ENCODE results near the gene C10orf71.

C10orf71 gene

GRCh38 chr10:49369216-49370162, 70.5 kb downstream of the C10orf71 start:
- no peaks in the 10 kb centered on the region for H3K36me3 Mint-ChIP-seq (ENCODE audit: low read depth)
- H3K4me1 Mint-ChIP-seq (ENCODE audit: low read depth), result no peaks in the 10 kb centered on the region
- H3K27me3 Mint-ChIP-seq, result peaks cover 17% of the 10 kb centered on the region
- H3K27ac Mint-ChIP-seq, result no peak overlapping the region
- H3K9me3 Mint-ChIP-seq, result no peaks in the 10 kb centered on the region
- no peak overlapping the region for H3K4me3 Mint-ChIP-seq

- no peak overlapping the region for H3K27ac Mint-ChIP-seq
- H3K36me3 Mint-ChIP-seq (ENCODE audit: low read depth), result no peaks in the 10 kb centered on the region
- no peak overlapping the region for H3K4me3 Mint-ChIP-seq
- no peaks in the 10 kb centered on the region for H3K4me1 Mint-ChIP-seq (ENCODE audit: low read depth)
- peaks cover 17% of the 10 kb centered on the region for H3K27me3 Mint-ChIP-seq
- no peaks in the 10 kb centered on the region for H3K9me3 Mint-ChIP-seq
Measured at GRCh38 chr10:49370326-49371100, 71.5 kb downstream of the C10orf71 start.

- Mint-ChIP-seq H3K4me3 (no peak overlapping the region), H3K4me1 (ENCODE audit: low read depth) (no peaks in the 10 kb centered on the region), H3K36me3 (ENCODE audit: low read depth) (no peaks in the 10 kb centered on the region), H3K27ac (no peak overlapping the region), H3K27me3 (peaks cover 17% of the 10 kb centered on the region), H3K9me3 (no peaks in the 10 kb centered on the region)
Measured at GRCh38 chr10:49371967-49372366, 73.0 kb downstream of the C10orf71 start.

- H3K27me3 Mint-ChIP-seq, result peaks cover 17% of the 10 kb centered on the region
- H3K36me3 Mint-ChIP-seq (ENCODE audit: low read depth), result no peaks in the 10 kb centered on the region
- no peak overlapping the region for H3K27ac Mint-ChIP-seq
Measured at GRCh38 chr10:49373361-49373760, 74.4 kb downstream of the C10orf71 start.

GRCh38 chr10:49374740-49375139, 75.8 kb downstream of the C10orf71 start:
- Mint-ChIP-seq H3K9me3 (no peaks in the 10 kb centered on the region), H3K27me3 (peaks cover 17% of the 10 kb centered on the region), H3K36me3 (ENCODE audit: low read depth) (no peaks in the 10 kb centered on the region), H3K27ac (no peak overlapping the region), H3K4me1 (ENCODE audit: low read depth) (no peaks in the 10 kb centered on the region), H3K4me3 (no peak overlapping the region)

More at GRCh38 chr10:49373361-49373760, 74.4 kb downstream of the C10orf71 start:
- Mint-ChIP-seq H3K9me3 (no peaks in the 10 kb centered on the region), H3K4me3 (no peak overlapping the region), H3K4me1 (ENCODE audit: low read depth) (no peaks in the 10 kb centered on the region)

GRCh38 chr10:49375611-49376010, 76.6 kb downstream of the C10orf71 start:
- Mint-ChIP-seq H3K27me3 (peaks cover 17% of the 10 kb centered on the region), H3K9me3 (no peaks in the 10 kb centered on the region), H3K27ac (no peak overlapping the region), H3K4me3 (no peak overlapping the region), H3K4me1 (ENCODE audit: low read depth) (no peaks in the 10 kb centered on the region), H3K36me3 (ENCODE audit: low read depth) (no peaks in the 10 kb centered on the region)
